Activated naive CD4-positive, alpha-beta T cell treated with Interleukin-2 at 50 U/mL for 16 hours (primary cell): ENCODE measurements around the gene ZBTB37.
A peak's percentile ranks its signal among the peaks of the same experiment; 100 is the strongest.
"Not testable (repeated sequence)": the region's sequence is repeated elsewhere in the genome, so short reads cannot be mapped to it uniquely, and the experiment has no call there.

ENCODE experiments used
- DNase-seq: peaks from one replicate; pipeline ENCODE4 v3.0.0-alpha.2; 2020

The ZBTB37 gene, protein sequence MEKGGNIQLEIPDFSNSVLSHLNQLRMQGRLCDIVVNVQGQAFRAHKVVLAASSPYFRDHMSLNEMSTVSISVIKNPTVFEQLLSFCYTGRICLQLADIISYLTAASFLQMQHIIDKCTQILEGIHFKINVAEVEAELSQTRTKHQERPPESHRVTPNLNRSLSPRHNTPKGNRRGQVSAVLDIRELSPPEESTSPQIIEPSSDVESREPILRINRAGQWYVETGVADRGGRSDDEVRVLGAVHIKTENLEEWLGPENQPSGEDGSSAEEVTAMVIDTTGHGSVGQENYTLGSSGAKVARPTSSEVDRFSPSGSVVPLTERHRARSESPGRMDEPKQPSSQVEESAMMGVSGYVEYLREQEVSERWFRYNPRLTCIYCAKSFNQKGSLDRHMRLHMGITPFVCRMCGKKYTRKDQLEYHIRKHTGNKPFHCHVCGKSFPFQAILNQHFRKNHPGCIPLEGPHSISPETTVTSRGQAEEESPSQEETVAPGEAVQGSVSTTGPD

DNA sequence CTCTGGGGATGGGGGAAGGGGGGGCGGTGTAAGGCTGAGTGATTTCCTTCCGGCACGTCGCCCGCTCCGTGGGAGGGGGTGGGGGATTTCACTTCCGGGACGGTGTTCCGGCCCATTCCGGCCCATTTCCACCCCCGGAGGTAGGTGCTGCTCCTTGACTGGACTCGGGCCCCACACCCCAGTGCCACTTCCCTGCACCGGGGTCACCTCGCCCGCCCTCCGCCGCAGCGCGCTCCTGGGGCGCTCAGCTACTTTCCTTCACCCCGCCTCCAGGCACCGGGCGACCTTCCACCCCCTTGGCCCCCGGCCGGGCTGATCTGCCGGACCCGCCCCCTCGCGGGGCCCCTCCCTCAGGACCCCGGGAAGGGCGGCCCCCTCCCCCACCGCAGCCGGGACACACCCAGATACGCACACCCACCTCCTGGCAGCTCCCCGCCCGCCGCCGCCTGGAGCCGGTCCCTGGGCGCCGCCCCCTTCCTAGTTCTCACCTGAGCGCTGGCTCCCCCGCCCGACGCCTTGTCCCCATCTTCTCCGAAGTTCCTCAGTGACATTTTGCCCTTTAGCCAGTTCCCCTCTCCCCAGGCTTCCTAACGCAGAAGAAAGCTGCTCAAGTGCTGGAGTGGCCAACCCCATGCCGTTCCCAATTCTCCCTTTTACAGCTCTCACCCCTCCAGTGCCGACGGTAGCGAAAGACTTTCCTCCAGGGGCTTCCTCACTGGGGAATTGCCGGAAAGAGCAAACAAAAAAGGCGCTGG is at the start of gene ZBTB37:
Gene ZBTB37 (plus strand): TSS at position 115 of the 755 bp plus-strand sequence. CDS start 1,846 bp downstream, outside the sequence.
- DNase-seq, result peak; percentile 93

DNA sequence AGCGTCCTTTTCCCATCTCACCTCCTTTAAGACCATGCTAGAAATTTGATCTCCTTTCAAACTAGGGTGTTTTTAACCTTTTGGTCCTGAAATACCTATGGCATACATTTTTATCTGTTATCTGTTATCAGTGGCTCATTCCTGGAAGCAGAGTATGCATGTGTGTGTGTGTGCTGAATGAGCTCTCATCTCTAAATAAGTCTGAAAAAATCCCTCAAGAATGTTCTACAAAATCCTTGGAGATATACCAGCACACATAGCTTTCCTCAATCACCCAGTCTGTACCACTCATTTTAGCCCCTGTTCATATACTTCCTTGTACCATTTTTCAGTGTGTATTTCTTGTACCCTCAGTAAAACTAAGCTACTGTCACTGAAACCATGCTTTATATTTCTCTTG is 49.7 kb upstream of the ZBTB37 start:
- DNase-seq, result no peak

DNA sequence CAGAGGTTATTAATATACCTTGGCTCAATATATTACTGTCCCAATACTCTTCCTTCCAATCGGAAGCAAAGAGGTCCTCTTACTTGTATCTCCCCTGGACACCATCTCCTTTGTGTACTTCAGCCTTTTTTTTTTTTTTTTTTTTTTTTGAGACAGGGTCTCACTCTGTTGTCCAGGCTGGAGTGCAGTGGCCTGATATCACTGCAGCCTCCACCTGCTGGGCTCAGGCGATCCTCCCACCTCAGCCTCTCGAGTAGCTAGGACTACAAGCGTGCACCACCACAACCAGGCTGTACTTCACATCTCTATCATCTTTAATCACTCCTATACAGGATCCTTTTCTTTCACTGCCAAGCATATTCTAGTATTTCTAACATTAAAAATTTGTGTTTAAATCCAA is 46.5 kb upstream of the ZBTB37 start:
- no peak for DNase-seq

DNA sequence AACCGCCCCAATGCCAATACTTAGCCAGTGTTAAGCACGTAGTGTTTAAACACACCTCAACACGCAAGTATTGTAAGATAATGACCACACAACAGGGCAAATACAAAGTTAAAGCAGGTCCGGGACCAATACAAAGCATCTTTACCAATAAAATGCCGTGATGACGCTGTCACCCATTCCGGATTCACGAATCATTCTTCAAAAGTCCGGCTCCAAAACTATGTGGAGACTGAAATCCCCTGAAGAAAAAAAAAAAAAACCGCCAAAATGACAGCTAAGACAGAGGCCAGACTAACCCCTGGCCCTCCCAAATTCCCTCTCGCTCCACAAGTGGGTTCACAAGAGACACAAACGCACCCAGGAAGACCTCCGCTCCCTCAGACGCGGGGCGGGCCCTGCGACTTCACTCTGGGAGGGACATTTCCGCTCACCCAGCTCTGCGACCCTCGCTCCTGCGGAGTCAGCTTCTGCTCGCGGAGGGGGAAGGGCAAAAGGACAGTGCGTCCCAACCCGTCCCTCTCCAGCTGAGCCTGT is 44.3 kb upstream of the ZBTB37 start:
- no peak for DNase-seq

DNA sequence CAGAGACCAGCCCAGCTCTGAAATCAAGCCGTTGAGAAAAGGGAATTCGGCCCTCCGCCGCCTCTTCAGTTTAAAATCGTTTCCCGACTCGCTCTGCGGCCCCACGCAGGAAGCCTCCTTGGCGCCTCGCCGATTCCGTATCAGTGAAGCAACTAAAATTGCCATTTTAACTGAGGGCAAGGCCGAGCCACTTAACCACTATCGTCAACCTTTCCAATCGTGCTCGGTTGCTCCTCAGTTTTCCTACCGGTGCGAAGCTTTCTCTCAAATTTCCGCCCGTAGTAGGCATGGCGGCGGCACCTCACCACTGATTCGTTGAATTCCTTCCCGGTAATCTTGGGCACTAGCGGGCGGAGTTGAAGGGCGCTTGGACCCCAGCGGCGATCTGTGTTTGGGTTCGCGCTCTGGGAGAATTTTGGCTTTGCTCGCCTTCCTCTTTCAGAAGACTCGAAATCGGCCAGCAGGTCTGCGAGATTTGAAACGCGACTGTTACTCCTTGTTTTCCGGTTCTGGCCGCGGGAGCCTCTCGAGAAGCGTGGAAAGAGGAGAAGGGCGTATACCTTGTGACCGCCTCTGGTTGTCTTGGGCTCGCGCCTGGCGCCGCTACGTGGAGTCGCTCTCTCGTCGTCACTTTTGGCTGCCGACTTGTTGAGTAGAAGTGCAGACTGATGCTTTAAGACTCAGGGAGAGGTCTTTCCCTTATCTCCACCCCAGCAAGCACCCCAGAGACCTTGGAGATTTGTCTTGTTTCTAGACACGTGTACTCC is 43.7 kb upstream of the ZBTB37 start, which contains the start of the genes CENPL and DARS2:
Gene CENPL (minus strand): TSS at position 569 of the 767 bp plus-strand sequence. CDS start 13,584 bp downstream, outside the sequence.
Gene DARS2 (plus strand): TSS at position 359 of the 767 bp plus-strand sequence. CDS start 557 bp downstream, outside the sequence.
- DNase-seq, result peak; percentile 92

DNA sequence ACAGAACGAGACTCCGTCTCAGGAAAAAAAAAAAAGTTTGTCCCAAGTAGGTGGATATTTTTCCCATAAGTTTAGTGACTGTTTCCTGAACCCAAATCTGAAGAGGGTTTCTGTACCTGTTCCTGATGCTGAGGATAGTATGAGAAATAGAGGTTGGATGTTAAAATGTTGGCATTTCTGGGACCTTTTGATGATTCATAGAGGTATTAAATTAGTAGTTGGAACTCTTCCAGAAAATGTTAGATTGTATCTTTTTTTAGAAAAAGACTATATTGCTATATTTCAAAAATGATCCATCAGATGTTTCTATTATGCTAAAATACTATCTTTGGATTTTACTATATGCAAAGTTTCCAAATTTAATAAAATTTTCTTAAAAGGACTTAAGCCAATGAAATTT is 40.6 kb upstream of the ZBTB37 start:
- DNase-seq, result no peak

DNA sequence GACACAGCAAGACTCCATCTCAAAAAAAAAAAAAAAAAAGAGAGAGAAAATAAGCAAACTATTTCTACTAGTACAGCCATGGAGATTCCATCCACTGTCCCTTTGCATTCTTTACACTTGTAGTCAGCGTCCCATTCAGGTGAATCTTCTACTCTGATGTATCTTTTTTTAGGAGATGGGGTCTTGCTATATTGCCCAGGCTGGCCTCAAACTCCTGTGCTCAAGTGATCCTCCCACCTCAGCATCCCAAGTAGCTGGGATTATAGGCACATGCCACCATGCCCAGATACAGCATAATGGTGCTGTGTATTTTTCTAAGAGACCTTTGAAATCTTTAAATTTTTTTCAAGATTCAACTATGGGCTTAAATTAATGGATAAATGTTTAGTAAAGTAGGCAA is 35.4 kb upstream of the ZBTB37 start:
- DNase-seq, result no peak

DNA sequence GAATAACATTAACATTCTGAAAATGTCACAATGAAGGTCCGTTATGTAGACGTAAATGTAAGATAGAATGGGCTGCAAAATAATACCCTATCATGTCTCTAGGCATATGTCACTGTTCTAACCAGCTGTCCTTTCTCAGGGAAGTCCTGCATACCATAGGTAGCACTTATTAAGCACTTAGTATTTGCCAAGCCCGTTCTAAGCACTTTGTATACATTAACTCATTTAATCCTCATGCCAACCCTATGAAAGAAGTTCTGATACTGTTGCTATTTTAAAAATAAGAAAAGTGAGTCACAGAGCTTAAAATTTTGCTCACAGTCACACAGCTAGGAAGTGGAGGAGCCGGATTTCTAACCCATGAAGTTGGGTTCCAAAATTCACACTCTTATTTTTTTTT is 16.1 kb upstream of the ZBTB37 start:
- no peak for DNase-seq

DNA sequence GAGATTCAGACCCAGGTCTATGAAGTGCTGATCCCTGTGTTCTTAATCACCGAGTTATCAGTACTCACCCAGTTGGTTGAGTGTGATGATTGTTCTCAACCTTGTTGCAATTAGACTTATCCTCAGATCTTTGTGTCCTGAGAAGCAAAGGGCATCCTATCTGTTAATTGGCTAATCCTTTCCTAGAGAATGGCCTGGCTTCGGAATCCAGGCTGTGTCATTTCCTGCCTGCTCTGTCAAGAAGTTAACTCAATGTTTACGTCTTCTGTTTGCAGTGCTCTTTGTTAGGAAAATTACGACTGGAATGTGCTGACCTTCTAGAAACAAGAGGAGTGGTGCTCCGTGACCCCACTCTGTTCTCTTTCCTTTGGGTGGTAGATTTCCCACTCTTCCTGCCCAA is 15.1 kb upstream of the ZBTB37 start:
- no peak for DNase-seq

DNA sequence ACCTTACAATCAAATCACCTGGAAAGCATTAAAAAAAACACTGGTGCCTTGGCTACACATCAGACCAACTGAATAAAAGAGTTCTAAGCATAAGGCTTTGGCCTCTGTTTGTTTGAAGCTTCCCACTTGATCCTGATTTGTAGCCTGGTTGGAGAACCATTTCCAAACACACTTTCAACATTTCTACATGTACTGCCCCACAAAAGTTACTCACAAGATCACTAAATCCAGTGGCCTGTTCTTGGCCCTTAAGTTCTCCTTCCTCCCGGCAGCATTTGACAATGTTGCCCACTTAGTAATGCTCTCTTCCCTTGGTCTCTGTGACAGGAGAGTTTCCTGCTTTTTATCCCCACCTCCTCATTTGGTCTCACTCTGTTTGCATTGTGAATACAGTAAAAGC is 12.2 kb upstream of the ZBTB37 start:
- DNase-seq, result no peak

DNA sequence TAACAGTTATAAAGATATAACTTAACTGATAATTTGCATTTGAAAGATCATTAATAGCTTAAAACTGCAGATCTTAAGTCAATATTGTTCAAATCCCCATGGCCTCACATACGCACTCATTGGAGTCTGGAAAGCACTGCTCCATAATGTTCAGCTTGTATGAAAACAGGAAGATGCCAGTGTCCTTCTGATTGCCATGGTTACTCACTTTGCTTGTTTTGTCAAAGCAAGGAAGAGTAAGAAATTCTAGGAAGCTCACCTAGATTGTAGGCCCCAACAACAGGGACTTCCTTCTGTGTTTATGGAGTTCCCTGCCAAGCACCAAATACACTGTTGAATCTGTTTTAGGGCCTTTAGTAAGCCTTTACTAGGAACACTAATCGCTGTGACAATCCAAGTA is 11.3 kb upstream of the ZBTB37 start:
- DNase-seq, result no peak

DNA sequence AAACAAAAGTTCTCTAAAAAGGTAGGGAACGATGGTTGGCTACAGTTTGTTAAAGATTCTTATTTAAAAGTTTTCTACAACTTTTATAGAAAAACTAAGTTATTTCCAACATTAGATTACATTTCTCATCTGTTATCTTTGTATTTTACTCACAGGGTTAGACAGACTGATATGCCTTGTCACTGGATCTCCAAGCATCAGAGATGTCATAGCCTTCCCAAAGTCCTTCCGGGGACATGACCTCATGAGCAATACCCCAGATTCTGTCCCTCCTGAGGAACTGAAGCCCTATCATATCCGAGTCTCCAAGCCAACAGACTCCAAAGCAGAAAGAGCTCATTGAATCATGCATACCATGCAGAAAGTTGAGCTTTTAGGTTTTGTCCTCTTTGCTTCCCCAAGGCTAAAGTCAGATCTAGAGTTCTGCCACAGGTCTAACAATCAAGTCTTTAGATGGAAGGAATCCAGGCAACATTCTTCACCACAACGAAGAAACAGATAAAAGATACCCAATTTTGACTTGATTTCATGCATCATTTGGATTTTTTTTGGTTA is 10.7 kb upstream of the ZBTB37 start:
- DNase-seq, result no peak

DNA sequence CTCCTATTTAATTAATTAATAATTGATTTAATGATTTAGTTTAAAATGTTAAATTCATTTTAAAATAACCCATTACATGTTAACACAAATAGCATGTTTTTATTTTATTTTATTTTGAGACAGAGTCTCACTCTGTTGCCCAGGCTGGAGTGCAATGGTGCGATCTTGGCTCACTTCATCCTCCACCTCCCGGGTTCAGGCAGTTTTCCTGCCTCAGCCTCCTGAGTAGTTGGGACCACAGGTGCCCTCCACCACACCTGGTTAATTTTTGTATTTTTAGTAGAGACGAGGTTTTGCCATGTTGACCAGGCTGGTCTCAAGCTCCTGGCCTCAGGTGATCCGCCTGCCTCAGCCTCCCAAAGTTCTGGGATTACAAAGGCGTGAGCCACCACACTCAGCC is 8.6 kb upstream of the ZBTB37 start:
- not testable (repeated sequence) for DNase-seq

DNA sequence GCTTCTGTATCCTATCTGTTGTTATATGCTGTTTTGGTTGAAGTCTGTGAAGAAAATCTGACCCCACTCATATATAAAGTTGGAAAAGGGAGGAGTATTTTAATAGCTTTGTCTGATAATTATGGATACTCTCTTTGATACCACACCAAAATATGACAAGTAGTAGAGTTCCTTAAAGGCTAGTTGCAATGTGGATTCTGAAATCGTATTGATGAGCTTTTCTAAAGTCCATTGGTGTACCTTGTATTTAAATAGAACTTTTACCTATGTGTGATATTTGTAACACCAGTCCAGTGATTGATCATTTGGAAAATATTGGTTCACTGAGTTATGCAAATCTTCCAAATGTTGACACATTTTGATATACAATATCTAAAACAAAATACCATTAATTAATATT is 8.1 kb upstream of the ZBTB37 start:
- DNase-seq, result no peak

DNA sequence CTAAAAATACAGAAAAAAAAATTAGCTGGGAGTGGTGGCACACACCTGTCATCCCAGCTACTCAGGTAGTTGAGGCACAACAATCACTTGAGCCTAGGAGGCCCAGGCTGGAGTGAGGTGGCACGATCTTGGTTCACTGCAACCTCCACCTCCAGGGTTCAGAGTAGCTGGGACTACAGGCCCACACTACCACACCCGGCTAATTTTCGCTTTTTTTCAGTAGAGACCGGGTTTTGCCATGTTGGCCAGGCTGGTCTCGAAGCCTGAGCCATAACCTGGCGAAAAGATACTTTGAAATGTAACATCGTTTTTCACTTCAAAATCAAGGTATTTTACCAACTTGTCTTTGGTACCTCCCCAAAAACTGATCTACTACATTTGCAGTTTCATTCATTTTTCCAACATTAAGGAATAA is 6.4 kb upstream of the ZBTB37 start:
- peak; percentile 13 for DNase-seq

DNA sequence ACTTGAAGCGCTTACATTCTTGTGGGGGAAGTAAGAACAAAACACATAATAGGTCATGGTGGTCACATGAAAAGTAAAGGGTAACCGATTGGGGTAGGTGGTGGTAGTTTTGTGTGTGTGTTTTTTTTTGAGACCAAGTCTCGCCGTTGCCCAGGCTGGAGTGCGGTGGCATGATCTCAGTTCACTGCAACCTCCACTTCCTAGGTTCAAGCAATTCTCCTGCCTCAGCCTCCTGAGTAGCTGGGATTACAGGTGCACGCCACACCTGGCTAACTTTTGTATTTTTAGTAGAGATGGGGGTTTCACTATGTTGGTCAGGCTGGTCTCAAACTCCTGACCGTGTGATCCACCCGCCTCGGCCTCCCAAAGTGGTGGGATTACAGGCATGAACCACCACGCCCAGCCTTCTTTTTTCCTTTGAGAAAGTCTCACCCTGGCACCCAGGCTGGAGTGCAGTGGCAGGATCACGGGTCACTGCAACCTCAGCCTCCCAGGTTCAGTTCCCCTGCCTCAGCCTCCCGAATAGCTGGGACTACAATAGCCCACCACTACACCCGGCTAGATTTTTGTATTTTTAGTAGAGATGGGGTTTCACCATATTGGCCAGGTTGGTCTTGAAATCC is 5.9 kb upstream of the ZBTB37 start:
- DNase-seq, result peak; percentile 16

DNA sequence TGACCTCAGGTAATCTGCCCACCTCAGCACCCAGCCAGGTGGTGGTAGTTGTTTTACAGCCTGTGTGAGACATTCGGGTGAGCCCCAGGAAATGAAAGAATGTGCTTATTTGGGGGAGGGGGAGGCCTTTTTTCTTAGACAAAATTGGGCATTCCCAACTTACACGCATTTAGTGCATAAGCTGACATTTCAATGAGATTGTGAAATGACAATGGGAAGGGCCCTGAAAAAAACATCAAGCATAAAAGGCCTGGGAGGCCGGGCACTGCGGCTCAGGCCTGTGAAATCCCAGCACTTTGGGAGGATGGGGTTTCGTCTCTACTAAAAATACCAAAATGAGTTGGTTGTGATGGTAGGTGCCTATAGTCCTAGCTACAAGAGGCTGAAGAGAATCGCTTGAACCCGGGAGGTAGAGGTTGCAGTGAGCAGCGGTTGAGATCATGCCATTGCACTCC is 5.4 kb upstream of the ZBTB37 start:
- DNase-seq, result no peak

DNA sequence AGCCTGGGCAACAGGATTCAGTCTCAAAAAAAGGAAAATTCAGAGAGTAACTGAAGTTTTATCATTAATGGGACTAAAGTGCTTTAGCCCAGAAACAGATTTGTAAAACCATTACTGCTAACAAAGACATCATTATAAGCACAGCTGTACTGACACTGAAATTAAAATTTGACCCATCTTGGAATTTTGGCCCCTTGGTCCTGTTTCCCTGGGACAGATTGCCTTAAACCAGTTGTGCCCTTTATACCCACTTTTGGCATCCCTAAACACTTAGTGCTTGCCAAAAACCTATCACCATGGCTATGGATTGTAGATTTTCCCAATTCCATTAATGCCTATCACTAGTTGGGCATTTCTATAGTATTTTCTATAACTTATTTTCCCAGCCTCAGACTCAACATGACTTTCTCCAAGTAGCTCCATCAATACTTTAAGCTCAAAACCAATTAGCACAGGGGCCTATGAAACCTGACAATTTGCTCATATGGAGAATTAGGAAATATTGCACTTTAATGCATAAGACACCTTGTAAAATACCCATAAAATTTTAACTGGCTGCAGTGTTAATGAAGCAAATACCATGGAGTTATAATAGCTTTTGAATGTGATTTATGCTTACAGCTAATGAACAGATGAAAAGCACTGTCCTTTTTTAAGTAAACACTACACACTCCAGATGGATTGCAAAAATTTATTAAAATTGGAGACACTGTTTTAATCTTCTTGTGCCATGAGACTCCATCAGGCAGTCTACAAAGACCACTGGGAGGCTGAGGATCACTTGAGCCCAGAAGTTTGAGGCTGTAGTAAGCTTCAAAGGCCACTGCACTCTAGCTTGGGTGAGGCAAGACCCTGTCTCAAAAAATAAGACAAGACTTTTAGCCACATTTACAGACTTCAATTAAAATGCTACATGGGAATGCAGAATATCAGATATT is 4.7 kb upstream of the ZBTB37 start:
- no peak for DNase-seq

DNA sequence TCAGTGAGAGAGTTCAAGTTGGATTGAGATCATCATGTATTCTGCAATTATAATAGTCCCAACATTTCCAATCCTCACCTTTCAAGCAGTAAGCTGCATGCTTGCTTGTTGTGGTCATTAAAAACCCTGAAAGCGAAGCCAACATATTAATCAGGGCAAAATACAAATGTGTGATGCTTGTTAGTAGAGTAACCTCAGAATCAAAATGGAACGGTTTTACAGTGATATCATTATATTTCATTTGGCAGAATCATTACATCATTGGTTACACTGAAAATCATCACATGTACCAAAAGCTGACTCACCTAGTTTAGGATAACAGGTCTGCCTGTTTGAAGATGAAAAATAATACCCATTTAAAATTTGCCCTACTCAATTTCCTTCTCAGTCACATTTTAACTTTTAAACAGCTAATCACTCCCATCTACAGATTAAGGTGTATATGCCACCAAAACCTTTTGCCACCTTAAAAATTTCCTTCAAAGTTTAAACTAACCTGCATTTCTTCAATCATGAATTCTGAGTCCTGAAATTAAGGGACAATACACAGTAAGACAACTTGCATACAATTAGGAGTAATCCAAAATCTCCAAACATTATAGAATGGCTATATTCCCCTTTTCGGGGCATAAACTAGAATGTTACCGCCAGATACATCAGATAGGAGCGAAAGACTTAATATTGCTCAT is 3.9 kb upstream of the ZBTB37 start:
- DNase-seq, result no peak
